Adrenal gland (tissue), 5 donors: ENCODE results near the gene THSD7B.

Experiments
- POLR2A ChIP-seq, 2 donors: fragments of 450-650 bp; IDR thresholded peaks; one replicate each; pipeline ENCODE4 v1.6.1; 2017; ENCODE audit warnings: antibody characterized with exemption in 2 of 2, mild to moderate bottlenecking in 2 of 2, moderate library complexity in 1 of 2
- TF ChIP-seq, protein P1 (sequence below), 6 experiments: fragments of 450-650 bp in 4 of 6; fragments of 200-600 bp in 2 of 6; sonication (generic) in 1 of 6; IDR thresholded peaks; 1 replicate in 5 of 6; 2 replicates in 1 of 6; pipeline versions ENCODE4 v1.5.1 to v1.8.0; 2016 to 2021; ENCODE audit warnings: antibody characterized with exemption in 6 of 6, mild to moderate bottlenecking in 2 of 6, moderate library complexity in 1 of 6
- donor health status: DM: no; HTN: no; CAD: no.

DNA sequence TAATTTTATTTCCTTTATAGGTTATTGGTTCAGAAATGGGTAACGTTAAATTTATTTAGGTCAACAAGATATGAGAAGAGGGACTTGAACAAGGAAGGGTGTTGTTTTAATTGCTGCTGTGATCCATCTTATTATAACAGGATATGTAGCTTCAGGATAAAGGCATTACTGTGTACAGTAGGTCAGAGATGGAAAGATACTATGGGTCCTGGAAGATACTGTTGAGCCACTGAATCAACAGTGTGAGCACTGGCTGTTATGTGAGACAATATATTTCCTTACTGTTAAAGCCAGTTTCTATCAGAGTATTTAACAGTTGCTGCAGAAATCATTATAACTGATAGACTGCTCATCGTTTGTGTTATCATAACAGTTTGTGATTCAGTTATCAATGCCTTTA, 414.7 kb downstream of the THSD7B start:
- TF ChIP-seq, protein P1, sequence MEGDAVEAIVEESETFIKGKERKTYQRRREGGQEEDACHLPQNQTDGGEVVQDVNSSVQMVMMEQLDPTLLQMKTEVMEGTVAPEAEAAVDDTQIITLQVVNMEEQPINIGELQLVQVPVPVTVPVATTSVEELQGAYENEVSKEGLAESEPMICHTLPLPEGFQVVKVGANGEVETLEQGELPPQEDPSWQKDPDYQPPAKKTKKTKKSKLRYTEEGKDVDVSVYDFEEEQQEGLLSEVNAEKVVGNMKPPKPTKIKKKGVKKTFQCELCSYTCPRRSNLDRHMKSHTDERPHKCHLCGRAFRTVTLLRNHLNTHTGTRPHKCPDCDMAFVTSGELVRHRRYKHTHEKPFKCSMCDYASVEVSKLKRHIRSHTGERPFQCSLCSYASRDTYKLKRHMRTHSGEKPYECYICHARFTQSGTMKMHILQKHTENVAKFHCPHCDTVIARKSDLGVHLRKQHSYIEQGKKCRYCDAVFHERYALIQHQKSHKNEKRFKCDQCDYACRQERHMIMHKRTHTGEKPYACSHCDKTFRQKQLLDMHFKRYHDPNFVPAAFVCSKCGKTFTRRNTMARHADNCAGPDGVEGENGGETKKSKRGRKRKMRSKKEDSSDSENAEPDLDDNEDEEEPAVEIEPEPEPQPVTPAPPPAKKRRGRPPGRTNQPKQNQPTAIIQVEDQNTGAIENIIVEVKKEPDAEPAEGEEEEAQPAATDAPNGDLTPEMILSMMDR (IDR thresholded peaks at IDR 0.05), result no peak
- TF ChIP-seq POLR2A (IDR thresholded peaks at IDR 0.05), result no peak
